ENCODE data around the gene MET.

GRCh38 chr7:116710764-116711452, 38.9 kb downstream of the MET start:
- TF ChIP-seq YY1 (IDR thresholded peaks at IDR 0.05; ENCODE audit: insufficient read depth, insufficient read length) (no peak), ZNF274 (IDR thresholded peaks at IDR 0.05; ENCODE audit: low read depth, low read length) (no peak)

Data from NT2/D1 (cell line).